Anterior cingulate cortex (tissue), 58 donors: ENCODE data around the gene DDR2.

Experiments used
- DNase-seq, 58 donors: peaks; one replicate each; lab custom pipeline; 2025; lab: John Stamatoyannopoulos, UW

Gene DDR2

GRCh38 chr1:162822391-162823200 lies 190.3 kb downstream of the DDR2 start:
- DNase-seq: peak in 43 of 58 donors; percentile 5 to 62 (median 18)

GRCh38 chr1:162823231-162823630 lies 191.0 kb downstream of the DDR2 start:
- DNase-seq: no peak

- no peak for DNase-seq
Observed at GRCh38 chr1:162823771-162824525, 191.7 kb downstream of the DDR2 start.

GRCh38 chr1:162829268-162829667 lies 197.0 kb downstream of the DDR2 start:
- no peak for DNase-seq

GRCh38 chr1:162832470-162832869 lies 200.2 kb downstream of the DDR2 start:
- no peak for DNase-seq

- peak in 2 of 58 donors; percentile 13 to 48 for DNase-seq
Observed at GRCh38 chr1:162835157-162835899, 203.1 kb downstream of the DDR2 start.
